Left lobe of liver (tissue), 2 donors: ENCODE data around the gene KIAA0408. TPM values are rescaled to one million over a fixed set of nuclear protein-coding genes. Genes with fewer than 3 reads are reported as not detected.
"Not testable (repeated sequence)": the region's sequence is repeated elsewhere in the genome, so short reads cannot be mapped to it uniquely, and the experiment has no call there.

ENCODE experiments used
- ATAC-seq: fragments of 200-7000 bp; cut with Tn5 transposase; one replicate; pipeline ENCODE4 v1.9.1; 2020; ENCODE audit warnings: mild to moderate bottlenecking, moderate library complexity
- DNase-seq: peaks from one replicate; pipeline ENCODE4 v3.0.0-alpha.2; 2020; ENCODE audit warnings: low spot score
- total RNA-seq: library from RNA; stranded (reverse); gene quantifications from one replicate; pipeline ENCODE4 v1.2.1, GENCODE V29; 2021
- donor health status: DM: no; HTN: no; CAD: no; lungs with moderate emphysema.
- donor health status: DM: no; HTN: yes; CAD: no.

Gene KIAA0408
- total RNA-seq, 1 donor from 2014 or later, result 0.13 TPM

DNA sequence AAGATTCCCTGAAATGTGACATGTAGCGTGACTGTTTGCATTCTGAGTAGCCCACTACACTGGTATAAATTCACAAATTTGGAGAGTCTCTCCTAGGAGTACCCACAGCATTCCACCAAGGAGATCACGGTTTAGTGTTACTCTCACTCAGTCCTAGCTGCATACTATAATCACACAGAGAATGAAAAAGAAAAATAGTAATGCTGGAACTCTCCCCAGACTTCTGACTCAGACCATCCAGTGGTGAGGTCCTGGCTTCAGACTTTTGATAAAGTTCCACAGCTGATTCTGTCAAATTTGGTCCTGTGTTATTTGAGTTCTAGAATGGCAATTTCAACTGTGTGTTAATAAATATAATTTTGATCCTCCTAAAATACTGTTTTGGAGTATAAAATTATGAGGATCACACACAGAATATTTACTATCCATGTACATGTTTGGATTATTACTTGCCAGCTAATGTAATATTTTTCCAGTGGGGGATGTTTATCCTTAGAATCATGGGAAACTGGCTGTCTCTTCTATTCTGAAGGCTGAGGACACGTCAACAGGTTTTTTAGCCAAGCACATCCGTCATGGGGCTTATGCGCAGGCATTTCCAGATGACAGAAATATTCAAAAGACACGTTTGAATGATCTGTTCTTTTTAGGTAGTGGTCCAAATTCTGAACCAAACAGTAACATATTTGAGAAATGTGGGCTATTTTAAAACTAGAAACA, 5.1 kb upstream of the KIAA0408 start:
- DNase-seq (no peak), ATAC-seq (no peak)

- ATAC-seq (no peak), DNase-seq (no peak)
These were observed 3.9 kb upstream of the KIAA0408 start for GRCh38 chr6:127463056-127463455.

DNA sequence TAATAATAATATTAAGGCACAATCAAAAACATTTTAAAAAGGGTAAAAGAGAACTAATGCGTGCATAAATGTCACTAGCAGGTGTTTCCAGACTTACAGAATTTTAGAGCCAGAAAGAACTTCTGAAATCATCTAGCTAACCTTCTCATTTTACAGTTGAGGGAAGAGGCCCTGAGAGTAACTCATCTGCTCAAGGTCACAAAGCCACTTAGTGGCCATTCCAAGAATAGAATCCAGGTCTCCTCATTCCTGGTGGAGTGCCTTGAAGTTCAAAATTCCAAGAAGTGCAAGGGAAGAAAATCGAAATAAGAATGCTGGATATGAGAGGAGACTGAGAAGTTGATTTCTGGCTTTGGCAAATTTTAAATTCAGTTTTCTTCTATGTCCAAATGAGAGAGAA, 3.2 kb upstream of the KIAA0408 start:
- ATAC-seq (no peak), DNase-seq (no peak)

GRCh38 chr6:127460465-127460864, 1.3 kb upstream of the KIAA0408 start:
- ATAC-seq, result no peak
- no peak for DNase-seq

GRCh38 chr6:127458817-127459216, 372 bp downstream of the KIAA0408 start:
- DNase-seq (peak; percentile 69), ATAC-seq (peak; percentile 95)

DNA sequence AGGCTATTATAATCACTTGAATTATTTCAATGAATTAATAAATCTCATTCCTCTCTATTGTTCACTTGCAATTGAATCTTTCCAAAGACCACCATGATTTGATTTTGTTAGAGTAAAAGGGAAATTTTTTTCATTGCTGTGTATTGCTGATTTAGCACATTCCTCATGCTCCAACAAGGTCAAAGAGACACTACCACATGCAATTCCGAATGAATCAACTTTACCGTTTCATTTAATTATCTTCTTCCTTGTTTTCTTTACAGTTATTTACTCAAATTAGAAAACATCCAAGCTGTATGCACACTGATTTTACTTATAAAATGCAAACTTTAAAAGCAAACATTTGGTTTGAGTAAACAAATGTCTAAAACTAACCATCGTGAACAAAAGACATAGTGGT, 967 bp downstream of the KIAA0408 start:
- peak; percentile 22 for ATAC-seq

GRCh38 chr6:127457456-127458064, 1.6 kb downstream of the KIAA0408 start:
- DNase-seq (no peak), ATAC-seq (peak; percentile 60)

More for the DNA sequence above, 967 bp downstream of the KIAA0408 start:
- DNase-seq, result no peak

- ATAC-seq (no peak), DNase-seq (no peak)
These were observed 2.7 kb downstream of the KIAA0408 start for GRCh38 chr6:127456465-127456864.

- ATAC-seq (no peak), DNase-seq (no peak)
These were observed 5.2 kb downstream of the KIAA0408 start for GRCh38 chr6:127453845-127454619.

GRCh38 chr6:127452803-127453202, 6.4 kb downstream of the KIAA0408 start:
- DNase-seq (no peak), ATAC-seq (no peak)

DNA sequence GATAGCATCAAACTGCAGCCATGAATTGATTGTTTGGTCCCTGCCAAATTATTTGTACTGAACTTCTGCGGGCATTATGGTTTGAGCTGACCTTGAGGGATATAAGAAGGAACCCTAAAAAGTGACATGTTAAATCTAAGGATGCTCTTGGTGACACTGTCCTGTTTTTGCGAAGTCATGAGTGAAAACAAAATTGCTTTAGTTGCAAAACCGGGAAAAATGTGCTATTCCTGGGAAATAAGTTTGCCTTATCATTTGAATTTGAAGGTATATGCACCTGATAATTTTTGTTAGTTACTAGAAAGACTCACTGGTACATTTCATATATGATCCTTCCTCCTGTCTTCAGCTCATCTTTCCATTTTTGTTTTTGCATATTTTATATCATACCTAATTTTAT, 7.8 kb downstream of the KIAA0408 start:
- DNase-seq (no peak), ATAC-seq (no peak)

GRCh38 chr6:127447780-127448179, 11.4 kb downstream of the KIAA0408 start:
- ATAC-seq (no peak), DNase-seq (no peak)

- ATAC-seq (no peak), DNase-seq (no peak)
These were observed 12.8 kb downstream of the KIAA0408 start for GRCh38 chr6:127446356-127446755.

DNA sequence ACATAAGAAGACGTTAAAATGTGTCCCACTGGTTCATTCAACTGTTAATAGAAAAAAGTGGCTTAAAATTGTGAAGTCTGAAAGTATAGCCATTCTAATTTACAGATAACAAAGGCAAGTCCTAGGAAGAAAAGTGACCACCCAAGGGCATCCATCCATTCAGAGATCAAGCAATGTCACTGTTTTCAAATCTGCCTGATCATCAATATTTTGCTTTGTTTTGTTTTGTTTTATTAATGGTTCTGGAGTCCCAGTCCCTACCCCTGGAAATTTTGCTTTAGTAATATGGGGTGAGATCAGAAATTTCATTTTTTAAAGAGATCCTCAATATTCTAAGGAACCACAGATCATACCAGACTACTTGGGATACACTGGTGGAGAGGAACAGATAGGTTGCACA, 17.3 kb downstream of the KIAA0408 start:
- DNase-seq, result no peak
- ATAC-seq, result no peak

- ATAC-seq (no peak), DNase-seq (no peak)
These were observed 19.5 kb downstream of the KIAA0408 start for GRCh38 chr6:127439718-127440117.

- ATAC-seq, result no peak
- DNase-seq, result no peak
These were observed 22.5 kb downstream of the KIAA0408 start for GRCh38 chr6:127436578-127437110.

- ATAC-seq, result no peak
- no peak for DNase-seq
These were observed 23.5 kb downstream of the KIAA0408 start for GRCh38 chr6:127435626-127436220.

GRCh38 chr6:127434651-127435050, 24.5 kb downstream of the KIAA0408 start:
- DNase-seq (no peak), ATAC-seq (no peak)

- DNase-seq, ATAC-seq: not testable (repeated sequence)
These were observed 30.6 kb downstream of the KIAA0408 start for GRCh38 chr6:127428562-127428961.

DNA sequence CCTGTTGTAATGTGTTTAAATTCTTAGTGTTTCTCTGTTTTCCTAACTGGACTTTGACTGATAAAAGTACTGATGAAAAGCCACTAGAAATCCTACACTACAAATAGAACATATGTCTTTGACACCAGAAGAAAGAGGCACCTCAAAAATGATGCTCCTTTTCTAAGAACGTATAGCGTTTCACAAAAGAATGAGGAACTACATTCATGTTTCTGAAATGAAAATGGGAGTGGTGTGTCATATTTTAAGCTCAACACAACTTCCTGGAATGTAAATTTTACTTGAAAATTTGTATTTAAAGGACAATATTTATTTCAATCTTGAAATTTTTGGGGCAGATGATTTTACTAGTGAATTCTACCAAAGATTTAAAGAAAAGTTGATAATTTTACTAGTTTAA, 35.3 kb downstream of the KIAA0408 start:
- ATAC-seq, result no peak
- no peak for DNase-seq

DNA sequence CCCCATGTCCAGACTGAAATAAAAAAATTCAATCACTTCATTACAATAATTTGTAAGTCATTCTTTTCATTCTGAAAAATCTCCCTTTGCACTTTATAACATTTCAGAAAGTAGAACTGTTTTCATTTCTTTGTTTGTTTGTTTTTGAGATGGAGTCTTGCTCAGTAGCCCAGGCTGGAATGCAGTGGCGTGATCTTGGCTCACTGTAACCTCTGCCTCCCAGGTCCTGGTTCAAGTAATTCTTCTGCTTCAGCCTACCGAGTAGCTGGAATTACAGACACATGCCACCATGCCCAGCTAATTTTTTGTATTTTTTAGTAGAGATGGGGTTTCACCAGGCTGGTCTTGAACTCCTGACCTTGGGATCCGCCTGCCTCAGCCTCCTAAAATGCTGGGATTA, 38.0 kb downstream of the KIAA0408 start:
- ATAC-seq, DNase-seq: not testable (repeated sequence)
